NCI-H146 treated with DMSO at 0.1 percent for 48 hours (cell line): ENCODE measurements around the gene HMGB2.

Source experiments
- DNase-seq: peaks from one replicate; lab custom pipeline; 2025; ENCODE audit not compliant: unreplicated experiment; lab: John Stamatoyannopoulos, UW

HMGB2 gene

GRCh38 chr4:173334891-173335752 lies 964 bp upstream of the HMGB2 start:
- DNase-seq, result peak; percentile 83

- no peak for DNase-seq
Measured at GRCh38 chr4:173333658-173334084, 487 bp downstream of the HMGB2 start.

GRCh38 chr4:173332963-173333657 lies 1.0 kb downstream of the HMGB2 start:
- no peak for DNase-seq

GRCh38 chr4:173332021-173332487 lies 2.1 kb downstream of the HMGB2 start:
- no peak for DNase-seq

- no peak for DNase-seq
Measured at GRCh38 chr4:173330590-173330989, 3.6 kb downstream of the HMGB2 start.

- DNase-seq, result no peak
Measured at GRCh38 chr4:173328236-173328901, 5.8 kb downstream of the HMGB2 start.

- DNase-seq, result no peak
Measured at GRCh38 chr4:173325007-173325736, 9.0 kb downstream of the HMGB2 start.

- DNase-seq, result no peak
Measured at GRCh38 chr4:173319696-173320095, 14.5 kb downstream of the HMGB2 start.

- DNase-seq, result peak; percentile 74
Measured at GRCh38 chr4:173318648-173319211, 15.4 kb downstream of the HMGB2 start.

- DNase-seq, result peak; percentile 74
Measured at GRCh38 chr4:173318240-173318639, 15.9 kb downstream of the HMGB2 start.

- DNase-seq, result no peak
Measured at GRCh38 chr4:173317004-173317403, 17.2 kb downstream of the HMGB2 start.

- DNase-seq, result no peak
Measured at GRCh38 chr4:173316060-173316459, 18.1 kb downstream of the HMGB2 start.

- DNase-seq, result no peak
Measured at GRCh38 chr4:173314715-173315114, 19.4 kb downstream of the HMGB2 start.

GRCh38 chr4:173311368-173311767 lies 22.8 kb downstream of the HMGB2 start:
- DNase-seq, result no peak

- no peak for DNase-seq
Measured at GRCh38 chr4:173307778-173308177, 26.4 kb downstream of the HMGB2 start.

- DNase-seq, result no peak
Measured at GRCh38 chr4:173301518-173302201, 32.5 kb downstream of the HMGB2 start.

GRCh38 chr4:173294444-173294843 lies 39.7 kb downstream of the HMGB2 start:
- no peak for DNase-seq

GRCh38 chr4:173293663-173294062 lies 40.5 kb downstream of the HMGB2 start:
- DNase-seq, result no peak

GRCh38 chr4:173291899-173292298 lies 42.3 kb downstream of the HMGB2 start:
- no peak for DNase-seq

GRCh38 chr4:173289353-173289727 lies 44.8 kb downstream of the HMGB2 start:
- peak; percentile 12 for DNase-seq
